Eye (tissue), 1 donor: ENCODE measurements around the gene INPP5A.
A peak's percentile ranks its signal among the peaks of the same experiment; 100 is the strongest.
"Not testable (repeated sequence)": the region's sequence is repeated elsewhere in the genome, so short reads cannot be mapped to it uniquely, and the experiment has no call there.

ENCODE experiments used
- DNase-seq: peaks from one replicate; pipeline ENCODE4 v3.0.0-alpha.2; 2015

The INPP5A gene

GRCh38 chr10:132537684-132538001 is at the start of gene INPP5A:
Gene INPP5A, plus strand, starts transcription at chr10:132537787. Its CDS starts 310 bp downstream, at chr10:132538097.
- no peak for DNase-seq

- no peak for DNase-seq
These were observed 49.3 kb upstream of the INPP5A start for GRCh38 chr10:132488231-132488821.

GRCh38 chr10:132489053-132489703 is 48.4 kb upstream of the INPP5A start:
- DNase-seq = no peak

GRCh38 chr10:132489704-132490534 is 47.7 kb upstream of the INPP5A start:
- no peak for DNase-seq

- not testable (repeated sequence) for DNase-seq
These were observed 46.1 kb upstream of the INPP5A start for GRCh38 chr10:132491534-132491933.

- DNase-seq = peak; percentile 15
These were observed 45.1 kb upstream of the INPP5A start for GRCh38 chr10:132492323-132493025.

GRCh38 chr10:132493246-132493755 is 44.3 kb upstream of the INPP5A start:
- no peak for DNase-seq

GRCh38 chr10:132493756-132494290 is 43.8 kb upstream of the INPP5A start:
- DNase-seq = no peak

- DNase-seq = no peak
These were observed 42.5 kb upstream of the INPP5A start for GRCh38 chr10:132494866-132495630.

GRCh38 chr10:132496360-132497062 is 41.1 kb upstream of the INPP5A start:
- no peak for DNase-seq

- no peak for DNase-seq
These were observed 40.4 kb upstream of the INPP5A start for GRCh38 chr10:132497063-132497680.

GRCh38 chr10:132497861-132498561 is 39.6 kb upstream of the INPP5A start:
- no peak for DNase-seq

- no peak for DNase-seq
These were observed 38.8 kb upstream of the INPP5A start for GRCh38 chr10:132498562-132499366.

GRCh38 chr10:132499367-132499685 is 38.3 kb upstream of the INPP5A start:
- no peak for DNase-seq

- DNase-seq = no peak
These were observed 36.7 kb upstream of the INPP5A start for GRCh38 chr10:132500781-132501415.

GRCh38 chr10:132502544-132503300 is 34.9 kb upstream of the INPP5A start:
- no peak for DNase-seq

GRCh38 chr10:132503581-132504421 is 33.8 kb upstream of the INPP5A start:
- DNase-seq = no peak
